HuH-7 (cell line): ENCODE results near the gene IQCE.

Experiments used
- DNase-seq: peaks from one replicate; pipeline ENCODE4 v3.0.0; 2011; ENCODE audit warnings: low spot score

Gene IQCE

DNA sequence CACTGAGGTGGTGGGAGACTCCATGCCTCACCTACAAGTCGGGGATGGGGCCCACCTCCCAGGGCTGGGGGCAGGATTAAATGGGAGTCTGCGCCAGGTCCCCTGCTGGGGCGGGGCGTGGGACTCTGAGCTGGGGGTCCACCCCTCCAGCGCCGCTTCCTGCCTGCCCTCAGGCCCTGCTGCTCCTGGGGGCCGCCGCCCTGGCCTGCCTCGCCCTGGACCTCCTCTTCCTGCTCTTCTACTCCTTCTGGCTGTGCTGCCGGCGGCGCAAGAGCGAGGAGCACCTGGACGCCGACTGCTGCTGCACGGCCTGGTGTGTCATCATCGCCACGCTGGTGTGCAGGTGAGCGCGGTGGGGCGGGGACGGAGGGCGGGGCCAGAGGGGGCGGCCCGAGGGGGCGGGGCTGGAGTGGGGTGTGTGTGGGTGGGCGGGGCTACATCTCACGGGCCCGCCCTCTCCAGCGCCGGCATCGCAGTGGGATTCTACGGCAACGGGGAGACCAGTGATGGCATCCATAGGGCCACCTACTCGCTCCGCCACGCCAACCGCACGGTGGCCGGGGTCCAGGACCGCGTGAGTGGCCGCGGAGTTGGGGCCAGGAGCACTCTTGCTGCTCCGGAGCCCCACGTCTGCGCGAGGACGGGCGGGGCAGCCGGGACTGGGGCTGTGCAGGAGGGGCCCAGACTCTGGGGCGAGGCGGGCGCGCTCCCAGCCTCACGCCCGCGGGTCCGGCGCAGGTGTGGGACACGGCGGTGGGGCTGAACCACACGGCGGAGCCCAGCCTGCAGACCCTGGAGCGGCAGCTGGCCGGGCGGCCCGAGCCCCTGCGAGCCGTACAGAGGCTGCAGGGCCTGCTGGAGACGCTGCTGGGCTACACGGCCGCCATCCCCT, 88.1 kb downstream of the IQCE start:
- DNase-seq: no peak

DNA sequence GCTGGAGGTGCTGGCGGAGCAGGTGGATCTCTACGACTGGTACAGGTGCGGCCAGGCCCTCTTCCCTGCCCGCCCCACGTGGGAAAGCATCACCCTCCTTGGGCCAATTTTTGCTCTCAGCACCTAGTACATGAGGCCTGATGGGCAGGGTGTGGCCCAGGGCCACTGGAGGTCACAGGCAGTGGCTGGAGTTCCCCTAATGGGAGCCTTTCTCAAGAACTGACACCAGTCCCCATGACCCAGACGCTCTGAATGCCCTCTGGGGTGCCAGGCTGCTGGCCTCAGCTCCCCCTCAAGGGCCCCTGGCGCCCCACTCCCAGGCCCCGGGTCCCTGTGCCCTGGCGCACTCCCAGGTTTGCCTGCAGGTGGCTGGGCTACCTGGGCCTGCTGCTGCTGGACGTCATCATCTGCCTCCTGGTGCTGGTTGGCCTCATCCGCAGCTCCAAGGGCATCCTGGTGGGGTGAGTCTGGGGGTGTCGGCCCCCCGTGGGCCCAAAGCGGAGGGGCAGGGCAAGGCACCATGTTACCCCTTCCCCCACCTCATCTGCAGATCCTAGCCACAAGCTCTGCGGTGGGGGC, 88.9 kb downstream of the IQCE start:
- no peak for DNase-seq

DNA sequence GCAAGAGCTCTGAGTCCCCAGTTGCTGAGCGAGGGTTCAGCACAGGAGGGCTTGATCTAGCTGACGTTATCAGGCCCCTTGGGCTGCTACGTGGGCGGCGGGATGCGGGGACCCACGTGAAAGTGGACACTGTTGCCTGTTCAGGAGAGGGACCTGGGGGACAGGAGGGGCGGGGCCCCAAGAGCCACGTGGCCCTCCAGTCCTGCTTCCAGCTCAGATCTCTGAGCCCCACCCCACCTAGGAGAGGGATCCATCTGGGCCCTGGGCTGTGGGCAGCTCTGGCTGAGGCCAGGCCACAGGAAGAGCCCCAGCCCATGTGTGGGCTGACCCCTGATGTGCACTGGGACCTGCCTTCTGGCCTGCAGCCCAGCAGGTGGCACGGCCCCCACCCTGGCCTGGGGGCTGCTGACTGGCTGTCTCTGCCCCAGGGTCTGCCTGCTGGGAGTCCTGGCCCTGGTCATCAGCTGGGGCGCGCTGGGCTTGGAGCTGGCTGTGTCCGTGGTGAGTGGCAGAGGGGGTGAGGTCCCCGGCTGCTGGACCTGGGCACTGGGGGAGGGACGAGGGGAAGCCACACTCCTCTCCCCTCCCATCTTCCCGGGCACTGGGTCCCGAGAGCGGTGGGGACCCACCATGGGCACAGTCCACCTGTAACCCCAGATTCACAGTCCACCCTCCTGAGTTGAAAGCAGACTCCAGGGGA, 90.5 kb downstream of the IQCE start:
- DNase-seq: no peak

DNA sequence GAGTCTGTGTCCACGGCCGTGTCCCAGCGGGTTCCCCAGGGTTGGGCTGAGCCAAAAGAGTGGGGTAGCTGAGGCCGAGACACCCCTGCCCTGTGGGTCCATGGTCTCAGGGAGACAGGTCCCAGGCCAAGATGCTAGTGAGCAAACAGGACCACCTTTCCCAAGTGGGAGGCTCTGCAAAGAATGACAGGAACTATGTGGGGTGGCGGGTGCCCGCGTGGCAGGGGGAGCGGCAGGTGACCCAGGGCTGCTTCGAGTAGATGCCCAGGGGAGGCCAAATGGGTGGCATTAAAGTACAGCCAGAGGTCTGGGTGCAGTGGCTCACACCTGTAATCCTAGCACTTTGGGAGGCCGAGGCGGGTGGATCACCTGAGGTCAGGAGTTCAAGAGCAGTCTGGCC, 91.2 kb downstream of the IQCE start:
- no peak for DNase-seq

DNA sequence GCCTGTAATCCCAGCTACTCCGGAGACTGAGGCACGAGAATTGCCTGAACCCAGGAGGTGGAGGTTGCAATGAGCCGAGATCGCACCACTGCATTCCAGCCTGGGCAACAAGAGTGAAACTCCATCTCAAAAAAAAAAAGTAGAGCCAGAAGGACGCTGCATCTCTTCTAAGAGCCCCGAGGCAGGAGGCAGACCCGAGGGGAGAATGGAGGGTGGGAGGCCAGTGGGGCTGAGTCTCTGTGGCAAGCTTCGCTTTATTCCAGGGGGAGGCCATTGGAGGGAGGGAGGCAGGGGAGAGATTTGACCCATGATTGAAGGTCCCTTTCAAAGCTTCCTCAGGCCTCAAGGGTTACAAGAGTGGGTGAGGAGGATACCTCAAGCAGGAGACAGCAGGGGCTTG, 91.7 kb downstream of the IQCE start:
- no peak for DNase-seq

DNA sequence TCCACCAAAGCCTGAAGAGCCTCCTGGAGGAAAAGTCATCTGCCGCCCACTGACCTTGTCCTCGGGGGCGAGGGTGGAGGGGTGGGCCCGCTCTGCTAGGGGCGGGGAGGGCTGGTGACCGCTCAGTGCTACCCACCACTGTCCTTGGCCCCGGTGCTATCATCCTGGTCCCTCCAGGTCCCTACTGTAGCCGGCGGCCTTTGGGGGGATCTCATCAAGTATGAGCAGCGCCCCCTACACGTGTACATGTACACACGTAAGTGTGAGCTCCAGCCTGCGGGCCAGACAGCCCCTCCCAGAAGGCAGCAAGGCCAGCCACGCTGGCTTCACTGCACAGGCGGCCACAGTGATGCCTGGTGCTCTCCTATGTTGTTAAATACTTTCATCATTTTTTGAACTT, 92.6 kb downstream of the IQCE start:
- DNase-seq: no peak

DNA sequence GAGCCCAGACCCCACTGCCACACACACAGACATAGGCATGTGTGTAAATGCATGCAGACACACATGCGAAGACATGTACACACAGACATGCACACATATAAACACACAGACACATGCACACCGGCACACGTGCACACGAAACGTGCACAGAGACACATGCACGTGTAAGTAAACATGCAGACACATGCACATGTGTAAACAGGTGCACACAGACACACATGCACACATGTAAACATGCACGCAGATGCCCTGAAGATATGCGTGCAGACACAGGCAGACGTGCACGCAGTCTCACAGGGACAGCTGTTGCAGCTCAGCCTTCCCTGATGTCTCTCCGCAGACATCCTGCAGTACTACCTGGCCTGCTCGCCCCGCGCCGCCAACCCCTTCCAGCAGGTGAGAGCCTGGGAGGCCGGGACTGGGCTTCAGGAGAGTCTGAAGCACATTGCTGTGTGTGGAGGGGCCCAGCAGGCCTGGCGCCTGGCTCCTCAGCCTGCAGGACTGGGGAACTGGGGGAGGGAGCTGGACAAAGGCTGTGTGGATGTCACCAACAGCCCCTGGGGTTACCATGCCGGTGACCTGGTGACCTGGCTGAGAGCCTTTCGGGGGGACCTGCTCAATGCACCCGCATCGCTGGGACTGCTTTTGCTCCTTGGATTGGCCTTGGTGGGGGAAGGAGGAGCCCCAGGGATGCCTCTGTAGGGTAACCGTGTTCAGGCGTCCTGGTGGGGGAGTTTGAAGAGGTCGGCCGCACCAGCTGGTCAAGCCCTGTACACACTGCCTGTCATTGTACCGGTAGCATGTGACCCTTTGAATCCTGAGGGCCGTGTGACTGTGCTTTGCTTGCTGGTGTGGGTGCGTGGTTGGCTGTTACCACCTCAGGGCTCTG, 93.3 kb downstream of the IQCE start:
- no peak for DNase-seq

DNA sequence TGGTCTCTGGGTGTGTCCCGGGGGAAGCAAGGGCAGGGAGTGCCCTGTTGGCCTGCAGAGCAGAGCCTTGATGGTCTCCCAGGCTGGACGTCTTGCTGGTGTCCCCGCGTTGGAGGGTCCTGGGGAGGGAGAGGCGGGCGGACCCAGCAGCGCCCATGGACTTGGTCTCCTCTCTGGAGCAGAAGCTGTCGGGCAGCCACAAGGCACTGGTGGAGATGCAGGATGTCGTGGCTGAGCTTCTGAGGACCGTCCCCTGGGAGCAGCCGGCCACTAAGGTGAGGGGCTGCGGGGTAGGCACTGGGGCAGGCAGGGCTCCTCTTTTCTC, 93.9 kb downstream of the IQCE start:
- no peak for DNase-seq

DNA sequence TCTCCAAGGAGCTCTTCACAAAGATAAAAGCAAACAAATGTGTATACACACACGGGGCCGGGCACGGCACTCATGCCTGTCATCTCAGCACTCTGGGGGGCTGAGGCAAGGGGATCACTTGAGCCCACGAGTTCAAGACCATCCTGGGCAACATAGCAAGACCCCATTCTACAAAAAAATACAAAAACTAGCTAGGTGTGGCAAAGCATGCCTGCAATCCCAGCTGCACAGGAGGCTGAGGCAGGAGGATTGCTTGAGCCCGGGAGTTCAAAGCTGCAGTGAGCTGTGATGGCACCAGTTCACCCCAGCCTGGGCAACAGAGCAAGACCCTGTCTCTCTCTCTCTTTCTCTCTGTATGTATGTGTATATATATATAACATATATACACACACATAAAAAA, 95.3 kb downstream of the IQCE start:
- DNase-seq: no peak

DNA sequence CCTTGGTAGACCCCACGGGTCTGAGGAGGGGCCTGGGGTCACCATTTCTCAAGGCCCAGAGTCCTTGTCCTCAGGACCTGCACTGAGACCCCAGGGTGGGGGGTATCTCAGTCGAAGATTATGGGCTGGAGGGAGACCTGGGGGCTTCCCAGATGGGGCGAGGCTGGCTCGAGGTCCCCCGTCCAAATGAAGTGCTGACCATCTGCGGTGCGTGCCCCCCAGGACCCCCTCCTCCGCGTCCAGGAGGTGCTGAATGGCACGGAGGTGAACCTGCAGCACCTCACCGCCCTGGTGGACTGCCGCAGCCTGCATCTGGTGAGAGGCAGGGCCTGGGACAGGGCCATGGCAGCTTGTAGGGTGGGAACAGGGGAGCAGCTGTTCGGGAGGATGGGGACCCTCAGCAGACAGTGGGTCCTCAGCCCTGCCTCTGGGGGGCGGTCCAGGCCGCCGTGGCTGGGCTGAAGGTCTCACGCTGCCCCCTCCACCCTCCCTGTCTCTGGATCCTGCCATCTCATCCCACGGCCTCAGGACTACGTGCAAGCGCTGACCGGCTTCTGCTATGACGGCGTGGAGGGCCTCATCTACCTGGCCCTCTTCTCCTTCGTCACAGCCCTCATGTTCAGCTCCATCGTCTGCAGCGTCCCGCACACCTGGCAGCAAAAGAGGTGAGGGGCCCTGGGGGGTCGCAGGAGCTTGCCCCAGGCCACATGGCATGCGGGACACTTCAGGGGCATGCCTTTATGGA, 97.3 kb downstream of the IQCE start:
- no peak for DNase-seq

DNA sequence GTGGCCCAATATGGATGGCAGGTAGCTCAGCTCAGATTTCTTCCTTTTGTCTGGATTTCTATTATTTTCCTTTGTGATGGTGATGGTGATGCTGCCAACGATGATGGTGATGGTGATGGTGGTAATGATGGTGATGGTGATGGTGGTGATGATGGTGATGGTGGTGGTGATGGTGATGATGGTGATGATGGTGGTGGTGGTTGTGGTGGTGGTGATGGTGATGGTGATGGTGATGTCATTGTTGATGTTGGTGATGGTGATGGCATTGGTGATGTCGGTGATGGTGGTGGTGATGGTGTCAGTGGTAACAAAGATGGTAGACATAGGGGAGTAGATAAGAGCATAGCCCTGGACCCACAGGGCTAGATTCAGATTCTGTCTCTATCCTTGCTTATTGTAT, 98.4 kb downstream of the IQCE start:
- no peak for DNase-seq

DNA sequence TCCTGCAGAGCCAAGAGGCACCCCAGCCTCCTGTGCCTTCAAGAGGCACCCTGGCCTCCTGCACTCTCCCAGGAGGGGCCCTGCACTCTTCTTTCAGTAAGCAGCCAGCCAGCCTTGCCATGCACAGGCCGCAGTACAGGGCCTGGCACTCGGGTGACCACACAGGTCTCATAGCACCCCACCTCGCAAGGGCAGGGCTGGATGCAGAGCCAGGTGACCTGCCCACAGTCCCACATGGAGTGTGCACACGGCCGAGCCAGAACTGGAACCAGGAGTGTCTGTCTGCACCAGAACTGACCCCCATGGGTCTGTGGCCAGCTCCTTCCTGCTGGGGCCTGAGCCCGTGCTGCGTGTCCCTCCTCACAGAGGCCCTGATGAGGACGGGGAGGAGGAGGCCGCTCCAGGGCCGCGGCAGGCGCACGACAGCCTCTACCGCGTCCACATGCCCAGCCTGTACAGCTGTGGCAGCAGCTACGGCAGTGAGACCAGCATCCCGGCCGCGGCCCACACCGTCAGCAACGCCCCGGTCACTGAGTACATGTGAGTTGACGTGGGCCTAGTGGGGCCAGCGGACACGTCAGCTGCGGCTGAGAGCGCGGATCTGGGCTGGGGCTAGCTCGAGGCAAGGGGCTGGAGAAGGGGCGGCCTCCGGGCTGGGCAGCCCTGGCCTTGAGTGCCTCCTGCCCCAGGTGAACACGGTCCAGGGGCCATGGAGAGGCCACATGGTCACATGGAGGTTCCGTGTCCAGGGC, 99.3 kb downstream of the IQCE start:
- DNase-seq: no peak

DNA sequence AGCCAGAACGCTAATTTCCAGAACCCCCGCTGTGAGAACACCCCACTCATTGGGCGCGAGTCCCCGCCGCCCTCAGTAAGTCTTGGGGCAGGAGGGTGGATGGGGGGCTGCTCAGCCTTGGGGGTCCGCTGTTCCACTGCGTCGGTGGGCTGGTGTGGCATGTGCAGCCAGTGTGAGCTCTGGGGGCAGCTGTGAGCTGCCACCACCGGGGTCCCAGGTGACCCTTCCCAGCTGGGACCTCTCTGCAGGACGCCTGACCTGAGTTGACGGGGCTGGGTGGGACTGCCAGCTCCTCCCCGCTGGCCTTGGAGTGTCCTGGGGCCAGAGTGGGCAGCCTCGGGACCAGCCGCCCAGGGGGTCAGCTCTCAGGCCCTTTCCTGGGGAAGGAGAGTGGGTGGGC, 100.2 kb downstream of the IQCE start:
- no peak for DNase-seq

DNA sequence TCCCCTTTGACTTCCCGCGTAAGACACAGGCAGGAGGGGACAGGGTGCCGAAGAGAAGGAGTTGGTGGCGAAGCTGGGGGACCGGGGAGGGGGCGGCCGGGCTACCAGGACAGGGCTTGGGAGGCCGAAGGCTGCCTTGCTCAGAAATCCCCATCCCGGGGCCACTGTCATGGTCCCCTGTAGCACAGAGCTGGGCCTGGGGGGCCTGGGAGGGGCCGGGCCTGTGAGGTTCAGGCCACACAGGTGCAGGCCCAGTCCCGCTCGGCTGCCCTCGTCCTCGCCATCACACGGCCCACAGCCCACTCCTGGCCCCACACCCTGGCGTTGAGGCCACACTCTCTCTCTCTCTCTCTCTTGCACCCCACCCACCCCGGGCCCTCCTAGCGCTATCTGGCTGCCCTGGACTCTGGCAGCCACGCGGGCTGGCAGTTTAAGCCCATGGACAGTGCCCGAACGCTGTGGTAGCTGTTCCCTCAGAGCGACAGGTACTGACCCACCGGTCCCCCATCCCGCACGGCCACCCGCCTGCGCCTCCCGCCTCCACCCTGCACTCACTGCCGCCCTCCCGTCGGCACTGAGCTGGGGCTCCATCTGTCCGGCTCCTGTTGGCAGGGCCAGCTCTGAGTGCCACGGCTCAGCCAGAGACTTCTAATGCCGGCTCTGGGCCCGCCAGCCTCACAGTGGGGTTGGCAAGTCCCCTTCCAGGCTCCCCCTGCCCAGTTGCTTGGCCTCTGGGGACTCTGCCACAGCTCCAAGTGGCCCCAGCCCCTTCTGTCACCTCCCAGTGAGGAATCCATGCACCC, 101.0 kb downstream of the IQCE start:
- DNase-seq: no peak

DNA sequence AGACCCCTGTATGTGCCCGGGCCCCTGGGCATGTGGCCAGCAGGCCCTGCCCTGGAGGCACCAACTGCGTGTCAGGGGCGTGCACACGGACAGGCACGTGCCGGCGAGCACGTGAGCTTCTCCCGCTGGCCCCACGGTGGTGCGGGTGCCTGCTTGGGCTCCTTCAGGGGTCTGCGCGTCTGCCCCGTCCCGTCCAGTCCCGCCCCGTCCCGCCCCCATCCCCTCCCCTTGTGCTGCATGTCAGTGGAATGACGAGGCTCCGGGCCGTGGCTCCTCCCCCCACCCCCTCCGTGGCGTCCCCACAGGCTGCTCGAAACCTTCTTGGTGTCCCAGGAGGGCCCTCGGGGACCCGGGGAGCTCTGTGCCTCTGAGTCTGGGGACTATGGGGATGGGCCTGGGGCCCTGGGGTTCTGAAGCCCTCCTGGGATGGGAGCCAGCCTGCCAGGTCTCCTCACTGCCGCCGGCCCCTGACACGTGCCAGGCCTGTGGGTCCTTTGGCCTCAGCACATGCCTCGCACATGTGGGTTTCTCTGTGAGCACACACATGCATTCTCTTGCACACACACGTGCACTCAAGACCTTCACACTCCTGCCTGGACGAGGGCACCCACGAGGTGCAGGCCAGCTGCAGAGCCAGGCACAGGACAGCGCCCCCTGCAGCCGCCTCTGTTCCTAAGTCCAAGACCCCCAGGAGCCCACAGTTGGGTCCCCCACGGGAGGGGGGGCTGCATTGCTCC, 101.7 kb downstream of the IQCE start:
- no peak for DNase-seq

DNA sequence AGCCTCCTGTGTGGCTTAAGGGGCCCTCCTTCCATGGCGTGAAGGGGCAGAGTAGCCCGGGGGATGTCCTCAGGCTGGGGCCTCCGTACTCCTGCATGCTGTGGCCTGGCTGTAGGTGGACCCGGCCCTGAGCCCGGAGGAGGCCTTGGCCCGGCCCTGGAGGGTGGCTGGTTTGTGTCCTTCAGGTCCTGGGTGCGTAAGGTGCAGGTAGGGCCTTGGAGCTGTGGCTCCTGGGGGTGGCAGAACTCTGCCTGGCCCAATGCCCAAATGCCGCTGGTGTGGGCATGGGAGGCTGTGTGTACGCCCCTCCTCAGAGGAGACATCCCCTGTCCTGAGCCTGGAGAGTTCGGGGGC, 102.3 kb downstream of the IQCE start:
- DNase-seq: no peak

DNA sequence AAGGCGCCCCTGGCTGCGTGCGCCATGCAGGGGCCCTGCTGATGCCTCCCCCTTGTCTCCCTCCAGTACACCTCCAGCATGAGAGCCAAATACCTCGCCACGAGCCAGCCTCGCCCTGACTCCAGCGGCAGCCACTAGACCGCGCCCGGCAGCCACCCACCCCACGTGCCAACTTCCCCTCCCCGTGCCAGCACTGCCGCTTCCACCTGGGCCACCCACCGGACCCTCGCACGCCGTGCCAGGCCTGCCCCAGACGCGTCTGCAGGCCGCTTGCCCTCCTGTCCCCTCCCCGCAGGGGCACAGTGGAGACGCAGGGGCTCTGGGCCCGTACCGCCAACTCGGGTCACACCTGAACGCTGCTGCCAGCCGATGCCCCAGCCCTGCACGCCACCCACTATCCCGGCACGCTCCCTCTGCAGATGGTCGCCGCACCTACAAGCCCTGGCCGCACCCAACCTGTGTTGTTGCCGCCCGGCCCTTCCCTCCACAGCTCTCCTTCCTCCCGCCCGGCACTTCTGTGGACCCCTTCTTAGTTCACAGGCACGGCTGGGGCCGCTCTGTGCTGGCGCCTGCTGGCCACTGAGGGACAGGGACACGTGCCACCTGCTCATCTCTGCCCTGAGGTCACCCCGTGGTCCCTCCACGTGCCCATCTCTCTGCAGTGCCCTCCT, 103.0 kb downstream of the IQCE start:
- DNase-seq: no peak

DNA sequence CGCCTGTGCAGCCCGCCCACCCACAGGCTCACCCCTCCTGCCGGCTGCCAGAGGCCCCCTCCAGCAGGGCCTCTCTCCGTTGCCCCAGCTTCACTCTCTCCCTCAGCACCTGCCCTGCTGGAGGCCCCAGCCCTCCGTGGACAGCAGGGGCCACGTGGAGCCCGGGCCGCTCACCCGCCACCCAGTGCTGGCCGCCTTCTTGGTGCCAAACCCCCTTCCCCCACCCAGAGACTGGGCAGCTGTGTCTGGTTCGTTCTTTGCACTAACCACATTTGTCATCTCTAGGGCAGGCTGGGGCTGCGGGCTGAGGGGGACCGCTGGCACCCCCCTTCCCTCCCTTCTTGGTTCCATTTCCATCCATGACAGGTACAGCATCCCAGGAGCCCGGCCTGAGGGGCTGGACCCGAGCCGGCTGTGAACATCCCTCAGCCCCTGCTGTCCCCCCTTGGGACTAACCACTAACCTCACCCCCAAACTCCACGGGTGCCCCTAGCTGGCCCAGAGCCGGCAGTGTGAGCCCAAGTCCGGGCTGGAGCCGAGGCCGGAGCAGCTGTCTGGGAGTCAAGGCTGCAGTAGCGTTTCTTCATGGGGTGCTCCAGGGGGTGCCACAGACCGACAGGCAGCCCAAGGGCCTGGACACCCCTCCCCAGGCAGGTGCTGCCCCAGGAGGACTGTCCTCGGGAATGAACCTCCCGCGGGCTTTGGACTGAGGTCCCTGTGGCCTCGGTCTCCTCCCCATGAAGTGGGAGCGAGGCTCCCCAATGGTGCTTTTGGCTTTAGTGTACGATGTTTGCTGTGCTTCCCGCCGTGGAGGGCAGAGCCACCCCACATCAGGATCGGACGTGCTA, 103.7 kb downstream of the IQCE start:
- DNase-seq: no peak
